Measurements from ENCODE around the gene SLC48A1. TPM values are rescaled to one million over a fixed set of nuclear protein-coding genes. Genes with fewer than 3 reads are reported as not detected.

The SLC48A1 gene
- total and polyA plus RNA-seq, 4 donors, result 6.1 to 15.4 (median 9.3) TPM

DNA sequence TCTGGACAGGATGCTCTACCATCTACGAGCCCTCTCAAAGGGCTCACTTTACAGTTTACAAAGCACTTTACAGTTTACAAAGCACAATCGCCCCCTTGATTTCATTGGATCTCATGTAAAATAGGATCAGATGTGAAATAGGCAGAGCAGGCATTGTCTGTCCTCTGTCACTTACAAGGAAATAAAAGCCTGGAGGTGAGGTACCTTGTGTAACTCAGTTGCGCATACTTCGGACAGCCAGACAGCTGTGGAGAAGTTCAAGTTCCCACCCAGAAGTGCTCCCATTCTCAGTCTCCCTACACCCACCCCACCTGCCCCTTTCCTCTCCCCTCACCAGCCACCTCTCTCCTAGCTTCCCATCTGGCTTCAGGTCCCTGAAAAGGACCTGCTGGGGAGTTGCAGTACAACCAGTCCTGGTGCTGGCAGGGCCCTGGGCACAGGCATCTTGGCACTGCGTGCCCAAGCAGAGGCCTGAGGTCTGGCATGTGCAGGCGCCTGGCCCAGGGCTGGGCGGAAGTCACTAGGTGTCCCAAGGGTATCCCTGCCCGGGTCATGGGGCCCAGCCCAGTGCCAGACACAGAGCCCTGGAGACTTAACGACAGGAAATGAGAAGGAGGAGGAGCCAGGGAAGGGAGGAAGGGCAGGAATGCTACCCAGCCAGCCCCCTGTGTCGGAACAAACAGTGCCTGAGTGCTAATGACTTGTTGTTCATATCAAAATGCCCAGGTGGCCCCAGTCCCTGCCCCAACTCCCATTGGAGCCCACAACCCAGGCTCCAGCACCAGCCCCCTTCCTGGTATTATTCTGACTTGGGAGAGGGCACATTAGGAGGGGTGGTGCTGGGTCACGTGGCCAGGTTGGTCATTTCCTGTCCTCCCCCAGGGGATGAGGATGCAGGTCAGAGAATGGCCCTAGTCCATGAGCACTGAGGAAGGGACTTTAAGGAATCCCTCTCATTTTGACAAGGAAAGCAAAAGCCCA lies 19.7 kb upstream of the SLC48A1 start:
- TF ChIP-seq SP1 (IDR thresholded peaks at IDR 0.05), result peak; percentile 66
- TF ChIP-seq, protein P1, sequence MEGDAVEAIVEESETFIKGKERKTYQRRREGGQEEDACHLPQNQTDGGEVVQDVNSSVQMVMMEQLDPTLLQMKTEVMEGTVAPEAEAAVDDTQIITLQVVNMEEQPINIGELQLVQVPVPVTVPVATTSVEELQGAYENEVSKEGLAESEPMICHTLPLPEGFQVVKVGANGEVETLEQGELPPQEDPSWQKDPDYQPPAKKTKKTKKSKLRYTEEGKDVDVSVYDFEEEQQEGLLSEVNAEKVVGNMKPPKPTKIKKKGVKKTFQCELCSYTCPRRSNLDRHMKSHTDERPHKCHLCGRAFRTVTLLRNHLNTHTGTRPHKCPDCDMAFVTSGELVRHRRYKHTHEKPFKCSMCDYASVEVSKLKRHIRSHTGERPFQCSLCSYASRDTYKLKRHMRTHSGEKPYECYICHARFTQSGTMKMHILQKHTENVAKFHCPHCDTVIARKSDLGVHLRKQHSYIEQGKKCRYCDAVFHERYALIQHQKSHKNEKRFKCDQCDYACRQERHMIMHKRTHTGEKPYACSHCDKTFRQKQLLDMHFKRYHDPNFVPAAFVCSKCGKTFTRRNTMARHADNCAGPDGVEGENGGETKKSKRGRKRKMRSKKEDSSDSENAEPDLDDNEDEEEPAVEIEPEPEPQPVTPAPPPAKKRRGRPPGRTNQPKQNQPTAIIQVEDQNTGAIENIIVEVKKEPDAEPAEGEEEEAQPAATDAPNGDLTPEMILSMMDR (IDR thresholded peaks at IDR 0.05; ENCODE audit: low read depth, low read length, missing input control), result no peak
- TF ChIP-seq NR2F2 (IDR thresholded peaks at IDR 0.05), result peak; percentile 53
- no peak for TF ChIP-seq EGR1 (IDR thresholded peaks at IDR 0.05; ENCODE audit: low read depth in 2 of 2)
- no peaks in the 10 kb centered on the region for H3K9me3 ChIP-seq (ENCODE audit: control insufficient read depth in 4 of 4, low read length in 3 of 4)
- H3K27me3 ChIP-seq (ENCODE audit: control insufficient read depth in 4 of 4, insufficient read depth in 4 of 4, low read length in 3 of 4), result no peaks in the 10 kb centered on the region
- DNase-seq (ENCODE audit: low spot score), result no peak
- WGBS, result 74% methylated on average over 11 of the region's 11 CpGs
- H3K4me3 ChIP-seq (ENCODE audit: low read depth in 1 of 3, low read length in 3 of 3), result no peak overlapping the region
- no peaks in the 10 kb centered on the region for H3K36me3 ChIP-seq (ENCODE audit: control insufficient read depth in 4 of 4, insufficient read depth in 3 of 4, low read depth in 1 of 4, low read length in 3 of 4)
- peaks cover 0 to 7% (median 3%) of the 10 kb centered on the region in 4 donors for H3K4me1 ChIP-seq (ENCODE audit: control insufficient read depth in 4 of 4, insufficient read depth in 4 of 4, low read length in 3 of 4)
- H3K27ac ChIP-seq (ENCODE audit: low read depth in 1 of 2, low read length in 2 of 2), result peak overlapping the region in 1 of 2 donors; percentile 19
- no peak overlapping the region for H3K9ac ChIP-seq (ENCODE audit: low read depth in 1 of 2, low read length in 2 of 2)

DNA sequence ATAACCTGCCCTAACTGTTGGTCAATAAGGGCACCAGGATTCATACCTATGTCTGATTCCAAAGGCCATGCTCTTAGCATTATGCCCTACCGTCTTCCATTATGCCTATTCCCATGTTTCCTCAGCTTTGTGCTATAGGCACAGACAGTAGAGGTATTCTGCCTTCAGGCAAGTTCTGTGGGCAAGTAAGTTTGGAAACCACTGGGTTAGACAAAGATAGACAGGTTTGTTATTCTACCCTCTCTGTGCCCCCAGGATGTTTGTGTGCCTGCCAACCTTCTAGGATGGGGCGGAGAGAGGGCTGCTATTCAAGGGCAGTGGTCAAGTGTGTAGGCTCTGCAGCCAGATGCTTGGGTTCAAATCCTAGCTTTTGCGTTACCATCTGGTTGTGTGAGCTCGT lies 18.9 kb upstream of the SLC48A1 start:
- no peak for DNase-seq (ENCODE audit: low spot score)
- no peaks in the 10 kb centered on the region for H3K36me3 ChIP-seq (ENCODE audit: control insufficient read depth in 4 of 4, insufficient read depth in 3 of 4, low read depth in 1 of 4, low read length in 3 of 4)
- H3K27me3 ChIP-seq (ENCODE audit: control insufficient read depth in 4 of 4, insufficient read depth in 4 of 4, low read length in 3 of 4), result no peaks in the 10 kb centered on the region
- H3K27ac ChIP-seq (ENCODE audit: low read depth in 1 of 2, low read length in 2 of 2), result no peak overlapping the region
- TF ChIP-seq FOXA2 (IDR thresholded peaks at IDR 0.05) (no peak), EGR1 (IDR thresholded peaks at IDR 0.05; ENCODE audit: low read depth in 2 of 2) (no peak), RAD21 (IDR thresholded peaks at IDR 0.05) (no peak)
- no peak overlapping the region for H3K4me3 ChIP-seq (ENCODE audit: low read depth in 1 of 3, low read length in 3 of 3)
- no peak overlapping the region for H3K9ac ChIP-seq (ENCODE audit: low read depth in 1 of 2, low read length in 2 of 2)
- no peaks in the 10 kb centered on the region for H3K9me3 ChIP-seq (ENCODE audit: control insufficient read depth in 4 of 4, low read length in 3 of 4)
- WGBS, result 95% methylated on average over 4 of the region's 4 CpGs
- peaks cover 0 to 11% (median 6%) of the 10 kb centered on the region in 4 donors for H3K4me1 ChIP-seq (ENCODE audit: control insufficient read depth in 4 of 4, insufficient read depth in 4 of 4, low read length in 3 of 4)

DNA sequence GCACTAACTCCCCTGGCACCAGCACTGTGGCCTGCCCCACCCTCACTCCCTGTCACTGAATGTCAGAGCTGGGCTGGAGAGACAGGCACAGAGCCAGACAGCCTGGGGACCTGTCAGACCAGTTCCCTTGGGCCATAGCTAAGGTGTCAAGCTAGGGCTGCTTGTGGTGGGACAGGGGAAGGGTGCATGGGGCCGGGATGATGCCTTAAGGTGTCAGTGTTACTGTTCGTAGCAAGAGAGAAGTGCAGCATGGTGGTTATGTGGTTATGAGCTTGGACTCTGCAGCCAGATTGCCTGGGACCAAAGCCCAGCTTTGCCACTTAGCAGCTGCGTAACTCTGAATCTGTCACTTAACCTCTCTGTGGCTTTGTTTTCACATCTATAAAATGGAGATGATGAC lies 18.2 kb upstream of the SLC48A1 start:
- 67% methylated on average over 3 of the region's 3 CpGs for WGBS
- DNase-seq (ENCODE audit: low spot score), result no peak
- H3K9ac ChIP-seq (ENCODE audit: low read depth in 1 of 2, low read length in 2 of 2), result no peak overlapping the region
- H3K4me1 ChIP-seq (ENCODE audit: control insufficient read depth in 4 of 4, insufficient read depth in 4 of 4, low read length in 3 of 4), result peaks cover 0 to 18% (median 9%) of the 10 kb centered on the region in 4 donors
- TF ChIP-seq, protein P2, sequence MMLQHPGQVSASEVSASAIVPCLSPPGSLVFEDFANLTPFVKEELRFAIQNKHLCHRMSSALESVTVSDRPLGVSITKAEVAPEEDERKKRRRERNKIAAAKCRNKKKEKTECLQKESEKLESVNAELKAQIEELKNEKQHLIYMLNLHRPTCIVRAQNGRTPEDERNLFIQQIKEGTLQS (IDR thresholded peaks at IDR 0.05), result no peak
- H3K36me3 ChIP-seq (ENCODE audit: control insufficient read depth in 4 of 4, insufficient read depth in 3 of 4, low read depth in 1 of 4, low read length in 3 of 4), result no peaks in the 10 kb centered on the region
- no peak overlapping the region for H3K4me3 ChIP-seq (ENCODE audit: low read depth in 1 of 3, low read length in 3 of 3)
- H3K9me3 ChIP-seq (ENCODE audit: control insufficient read depth in 4 of 4, low read length in 3 of 4), result no peaks in the 10 kb centered on the region
- H3K27me3 ChIP-seq (ENCODE audit: control insufficient read depth in 4 of 4, insufficient read depth in 4 of 4, low read length in 3 of 4), result no peaks in the 10 kb centered on the region
- H3K27ac ChIP-seq (ENCODE audit: low read depth in 1 of 2, low read length in 2 of 2), result no peak overlapping the region

Data from liver (tissue), 9 donors.